Skeletal muscle tissue (tissue), 4 donors: Measurements from ENCODE around the gene MAP3K20. TPM values are rescaled to one million over a fixed set of nuclear protein-coding genes. Genes with fewer than 3 reads are reported as not detected.
A peak's percentile ranks its signal among the peaks of the same experiment; 100 is the strongest.

Experiments used
- H3K27ac ChIP-seq: one replicate; pipeline ENCODE4 v1.7.0; 2013; ENCODE audit warnings: mild to moderate bottlenecking, low read depth, low read length, inconsistent platforms
- H3K27me3 ChIP-seq, 3 donors: one replicate each; pipeline ENCODE4 v1.7.0; 2013; ENCODE audit warnings: low read length in 3 of 3; ENCODE audit not compliant: control insufficient read depth in 3 of 3, insufficient read depth in 3 of 3
- H3K36me3 ChIP-seq, 3 donors: one replicate each; pipeline ENCODE4 v1.7.0; 2013; ENCODE audit warnings: low read length in 3 of 3; ENCODE audit not compliant: control insufficient read depth in 3 of 3, insufficient read depth in 3 of 3
- H3K4me1 ChIP-seq, 3 donors: one replicate each; pipeline ENCODE4 v1.7.0; 2013; ENCODE audit warnings: low read length in 3 of 3, mild to moderate bottlenecking in 3 of 3; ENCODE audit not compliant: control insufficient read depth in 3 of 3, insufficient read depth in 3 of 3
- H3K4me3 ChIP-seq, 3 donors: one replicate each; pipeline ENCODE4 v1.7.0; 2013; ENCODE audit warnings: low read length in 3 of 3
- H3K9ac ChIP-seq, 3 donors: one replicate each; pipeline ENCODE4 v1.7.0; 2013; ENCODE audit warnings: low read length in 3 of 3, mild to moderate bottlenecking in 3 of 3, moderate library complexity in 2 of 3, low read depth in 1 of 3
- H3K9me3 ChIP-seq, 3 donors: one replicate each; pipeline ENCODE4 v1.7.0; 2013; ENCODE audit warnings: low read length in 3 of 3; ENCODE audit not compliant: control insufficient read depth in 3 of 3
- total RNA-seq: library from RNA; depleted of rRNA; stranded (reverse); fragments of >200 nt; gene quantifications from one replicate; pipeline ENCODE4 v1.2.3, GENCODE V29; 2014
- donor health status: Osteomylitis.

Gene MAP3K20
- total RNA-seq, 1 donor from 2014 or later: 52.7 TPM

GRCh38 chr2:173217116-173217840, 141.6 kb downstream of the MAP3K20 start:
- peaks cover 4 to 14% (median 5%) of the 10 kb centered on the region in 3 donors for H3K36me3 ChIP-seq
- H3K9me3 ChIP-seq: no peaks in the 10 kb centered on the region
- H3K4me1 ChIP-seq: peaks cover 28 to 41% (median 28%) of the 10 kb centered on the region in 3 donors
- no peak overlapping the region for H3K4me3 ChIP-seq
- no peak overlapping the region for H3K9ac ChIP-seq
- H3K27me3 ChIP-seq: no peaks in the 10 kb centered on the region
- no peak overlapping the region for H3K27ac ChIP-seq

GRCh38 chr2:173218326-173219056, 142.8 kb downstream of the MAP3K20 start:
- Histone ChIP-seq H3K4me3 (peak overlapping the region in 1 of 3 donors; percentile 25), H3K4me1 (peaks cover 19 to 36% (median 26%) of the 10 kb centered on the region in 3 donors), H3K36me3 (peaks cover 4 to 14% (median 5%) of the 10 kb centered on the region in 3 donors), H3K27ac (peak overlapping the region; percentile 0), H3K9ac (no peak overlapping the region), H3K9me3 (no peaks in the 10 kb centered on the region), H3K27me3 (no peaks in the 10 kb centered on the region)

GRCh38 chr2:173221132-173221695, 145.6 kb downstream of the MAP3K20 start:
- peaks cover 4 to 14% (median 5%) of the 10 kb centered on the region in 3 donors for H3K36me3 ChIP-seq
- no peaks in the 10 kb centered on the region for H3K9me3 ChIP-seq
- no peak overlapping the region for H3K9ac ChIP-seq
- no peak overlapping the region for H3K4me3 ChIP-seq
- H3K27me3 ChIP-seq: no peaks in the 10 kb centered on the region
- no peak overlapping the region for H3K27ac ChIP-seq
- peaks cover 3 to 15% (median 9%) of the 10 kb centered on the region in 3 donors for H3K4me1 ChIP-seq

GRCh38 chr2:173221937-173222594, 146.4 kb downstream of the MAP3K20 start:
- Histone ChIP-seq H3K9ac (no peak overlapping the region), H3K4me1 (peaks cover 3 to 15% (median 12%) of the 10 kb centered on the region in 3 donors), H3K9me3 (no peaks in the 10 kb centered on the region), H3K27ac (no peak overlapping the region), H3K4me3 (no peak overlapping the region), H3K27me3 (no peaks in the 10 kb centered on the region), H3K36me3 (peaks cover 4 to 14% (median 5%) of the 10 kb centered on the region in 3 donors)

GRCh38 chr2:173223871-173224270, 148.2 kb downstream of the MAP3K20 start:
- H3K4me3 ChIP-seq: no peak overlapping the region
- H3K27me3 ChIP-seq: no peaks in the 10 kb centered on the region
- H3K4me1 ChIP-seq: peaks cover 6 to 18% (median 12%) of the 10 kb centered on the region in 3 donors
- no peak overlapping the region for H3K27ac ChIP-seq
- no peak overlapping the region for H3K9ac ChIP-seq
- peaks cover 4 to 14% (median 5%) of the 10 kb centered on the region in 3 donors for H3K36me3 ChIP-seq
- H3K9me3 ChIP-seq: no peaks in the 10 kb centered on the region

- Histone ChIP-seq H3K4me1 (peaks cover 18 to 38% (median 27%) of the 10 kb centered on the region in 3 donors), H3K9ac (no peak overlapping the region), H3K4me3 (no peak overlapping the region), H3K27ac (no peak overlapping the region), H3K36me3 (peaks cover 0 to 2% (median 0%) of the 10 kb centered on the region in 3 donors), H3K27me3 (no peaks in the 10 kb centered on the region), H3K9me3 (no peaks in the 10 kb centered on the region)
These were observed 151.5 kb downstream of the MAP3K20 start for GRCh38 chr2:173226899-173227698.

GRCh38 chr2:173229086-173229485, 153.4 kb downstream of the MAP3K20 start:
- Histone ChIP-seq H3K4me3 (no peak overlapping the region), H3K9ac (no peak overlapping the region), H3K4me1 (peaks cover 22 to 32% (median 27%) of the 10 kb centered on the region in 3 donors), H3K36me3 (no peaks in the 10 kb centered on the region), H3K27me3 (no peaks in the 10 kb centered on the region), H3K27ac (no peak overlapping the region), H3K9me3 (no peaks in the 10 kb centered on the region)

- Histone ChIP-seq H3K36me3 (no peaks in the 10 kb centered on the region), H3K4me1 (peaks cover 22 to 32% (median 27%) of the 10 kb centered on the region in 3 donors), H3K27ac (peak overlapping the region; percentile 26)
These were observed 154.5 kb downstream of the MAP3K20 start for GRCh38 chr2:173230181-173230580.

GRCh38 chr2:173231042-173231441, 155.4 kb downstream of the MAP3K20 start:
- no peaks in the 10 kb centered on the region for H3K27me3 ChIP-seq
- H3K27ac ChIP-seq: peak overlapping the region; percentile 67
- H3K36me3 ChIP-seq: no peaks in the 10 kb centered on the region
- H3K4me1 ChIP-seq: peaks cover 22 to 32% (median 27%) of the 10 kb centered on the region in 3 donors
- no peak overlapping the region for H3K4me3 ChIP-seq
- peak overlapping the region in 1 of 3 donors; percentile 34 for H3K9ac ChIP-seq
- no peaks in the 10 kb centered on the region for H3K9me3 ChIP-seq

More at GRCh38 chr2:173230181-173230580, 154.5 kb downstream of the MAP3K20 start:
- H3K9me3 ChIP-seq: no peaks in the 10 kb centered on the region
- H3K9ac ChIP-seq: no peak overlapping the region
- no peak overlapping the region for H3K4me3 ChIP-seq
- no peaks in the 10 kb centered on the region for H3K27me3 ChIP-seq
